Endodermal cell (in vitro differentiated cells): ENCODE results near the gene INF2. TPM values are rescaled to one million over a fixed set of nuclear protein-coding genes. Genes with fewer than 3 reads are reported as not detected.

Source experiments
- DNase-seq: peaks from one replicate; pipeline ENCODE4 v3.0.0-alpha.2; 2017
- H3K27ac ChIP-seq: 2 replicates; pipeline ENCODE4 v1.5.1; 2013; ENCODE audit warnings: mild to moderate bottlenecking, low read depth, low read length, moderate library complexity
- H3K27me3 ChIP-seq: 2 replicates; pipeline ENCODE4 v1.6.1; 2013; ENCODE audit warnings: mild to moderate bottlenecking, low read length, moderate library complexity; ENCODE audit not compliant: insufficient read depth, control insufficient read depth, poor library complexity, severe bottlenecking
- H3K36me3 ChIP-seq: 2 replicates; pipeline ENCODE4 v1.7.0; 2013; ENCODE audit warnings: mild to moderate bottlenecking, low read length, moderate library complexity; ENCODE audit not compliant: control insufficient read depth, insufficient read depth
- H3K4me1 ChIP-seq: one replicate; pipeline ENCODE4 v1.7.0; 2013; ENCODE audit warnings: low read length; ENCODE audit not compliant: control insufficient read depth, insufficient read depth
- H3K4me3 ChIP-seq: 2 replicates; pipeline ENCODE4 v1.5.1; 2013; ENCODE audit warnings: mild to moderate bottlenecking, low read length, moderate library complexity
- H3K9ac ChIP-seq: 2 replicates; pipeline ENCODE4 v1.6.1; 2013; ENCODE audit warnings: mild to moderate bottlenecking, low read length, moderate library complexity; ENCODE audit not compliant: poor library complexity, severe bottlenecking; ENCODE audit errors: extremely low read depth
- H3K9me3 ChIP-seq: 2 replicates; pipeline ENCODE4 v1.6.1; 2013; ENCODE audit warnings: mild to moderate bottlenecking, low read length, moderate library complexity; ENCODE audit not compliant: control insufficient read depth
- H3K27ac Mint-ChIP-seq: 2 replicates; pipeline ENCODE4 v1.8.0; 2020; ENCODE audit warnings: mixed read lengths
- H3K27me3 Mint-ChIP-seq: 2 replicates; pipeline ENCODE4 v1.8.0; 2021; ENCODE audit warnings: mild to moderate bottlenecking, mixed read lengths; ENCODE audit not compliant: insufficient read depth
- H3K36me3 Mint-ChIP-seq: 2 replicates; pipeline ENCODE4 v1.8.0; 2020; ENCODE audit warnings: low read depth, mixed read lengths
- H3K4me1 Mint-ChIP-seq: 2 replicates; pipeline ENCODE4 v1.8.0; 2020; ENCODE audit warnings: mixed read lengths
- H3K4me3 Mint-ChIP-seq: 2 replicates; pipeline ENCODE4 v1.8.0; 2020; ENCODE audit warnings: mild to moderate bottlenecking, moderate library complexity, mixed read lengths
- H3K9me3 Mint-ChIP-seq: 2 replicates; pipeline ENCODE4 v1.8.0; 2020; ENCODE audit warnings: mild to moderate bottlenecking, mixed read lengths
- CTCF ChIP-seq: fragments of 200-600 bp; sonication (generic); conservative IDR thresholded peaks from 2 replicates; pipeline ENCODE4 v1.5.0; 2021; ENCODE audit warnings: antibody characterized with exemption, mild to moderate bottlenecking
- WGBS, 2 experiments: methylation state at CpG; one replicate each; pipeline versions ENCODE4 v1.1.5 to v1.1.7; 2013; ENCODE audit warnings: missing lambda C conversion rate in 2 of 2, mixed read lengths in 1 of 2; ENCODE audit not compliant: insufficient coverage in 1 of 2, insufficient read length in 1 of 2; 5-methylcytosine and 5-hydroxymethylcytosine counted together
- total RNA-seq, 2 donors: library from RNA; stranded (reverse); fragmentation: NEBNext Ultra II Directional in 1 of 2; extraction: Animal tissue kit (Norgen Biotek cat#: 25700) in 1 of 2; gene quantifications; 2 replicates in 1 of 2; 3 replicates in 1 of 2; pipeline ENCODE4 v1.2.1, GENCODE V29; 2021

Gene INF2
- total RNA-seq, 2 donors from 2014 or later: 99.7 to 114 TPM

- Mint-ChIP-seq H3K36me3 (no peaks in the 10 kb centered on the region), H3K27ac (no peak overlapping the region), H3K9me3 (peaks cover 7% of the 10 kb centered on the region), H3K4me1 (peaks cover 10% of the 10 kb centered on the region), H3K27me3 (peaks cover 6% of the 10 kb centered on the region), H3K4me3 (no peak overlapping the region)
- no peaks in the 10 kb centered on the region for H3K36me3 ChIP-seq
- no peak for DNase-seq
- peaks cover 6% of the 10 kb centered on the region for H3K9me3 ChIP-seq
- H3K27me3 ChIP-seq: no peaks in the 10 kb centered on the region
- no peak overlapping the region for H3K27ac ChIP-seq
- H3K4me3 ChIP-seq: no peak overlapping the region
- H3K4me1 ChIP-seq: peaks cover 10% of the 10 kb centered on the region
- 96 to 100% methylated on average over 2 to 7 of the region's 7 CpGs for WGBS, 2 experiments
- no peak overlapping the region for H3K9ac ChIP-seq
- no peak for TF ChIP-seq CTCF
Measured at GRCh38 chr14:104664107-104664506, 25.3 kb upstream of the INF2 start.

- no peak overlapping the region for H3K4me3 Mint-ChIP-seq
- Histone ChIP-seq H3K9ac (no peak overlapping the region), H3K27me3 (no peaks in the 10 kb centered on the region), H3K9me3 (peaks cover 6% of the 10 kb centered on the region), H3K4me3 (no peak overlapping the region), H3K36me3 (no peaks in the 10 kb centered on the region), H3K27ac (no peak overlapping the region), H3K4me1 (peaks cover 10% of the 10 kb centered on the region)
- peaks cover 7% of the 10 kb centered on the region for H3K9me3 Mint-ChIP-seq
- WGBS, 2 experiments: 87 to 88% methylated on average over 8 to 10 of the region's 10 CpGs
- no peak overlapping the region for H3K27ac Mint-ChIP-seq
- TF ChIP-seq CTCF: no peak
- no peaks in the 10 kb centered on the region for H3K36me3 Mint-ChIP-seq
- H3K27me3 Mint-ChIP-seq: peaks cover 6% of the 10 kb centered on the region
- DNase-seq: peak; percentile 42
- peaks cover 10% of the 10 kb centered on the region for H3K4me1 Mint-ChIP-seq
Measured at GRCh38 chr14:104664588-104664987, 24.8 kb upstream of the INF2 start.

- Histone ChIP-seq H3K4me1 (peaks cover 10% of the 10 kb centered on the region), H3K27me3 (no peaks in the 10 kb centered on the region), H3K9me3 (peaks cover 6% of the 10 kb centered on the region), H3K36me3 (no peaks in the 10 kb centered on the region), H3K4me3 (no peak overlapping the region), H3K27ac (peak overlapping the region; percentile 94), H3K9ac (no peak overlapping the region)
- Mint-ChIP-seq H3K9me3 (peaks cover 7% of the 10 kb centered on the region), H3K27ac (peak overlapping the region; percentile 84), H3K36me3 (no peaks in the 10 kb centered on the region), H3K4me3 (no peak overlapping the region), H3K4me1 (peaks cover 10% of the 10 kb centered on the region), H3K27me3 (peaks cover 6% of the 10 kb centered on the region)
- 79 to 100% methylated on average over 1 to 2 of the region's 2 CpGs for WGBS, 2 experiments
- no peak for TF ChIP-seq CTCF
- peak; percentile 28 for DNase-seq
Measured at GRCh38 chr14:104665114-104665656, 24.2 kb upstream of the INF2 start.
